K562 (cell line): ENCODE data around the gene C2CD4C. TPM values are rescaled to one million over a fixed set of nuclear protein-coding genes. Genes with fewer than 3 reads are reported as not detected.

Experiments
- ATAC-seq: fragments of 200-7000 bp; cut with Tn5 transposase; 3 replicates; pipeline ENCODE4 v1.9.1; 2020; ENCODE audit warnings: moderate library complexity
- BruUV-seq: library from RNA; stranded (reverse); fragments of 400-500 nt; replicated peaks from 2 replicates; lab custom pipeline; 2021; lab: Mats Ljungman, UMichigan
- CTCF ChIA-PET: fragments of 300-600 bp; formaldehyde crosslinking; extraction: SDS; loops from one replicate; lab custom pipeline; 2021; ENCODE audit warnings: low intra/inter-chr PET ratio; lab: Yijun Ruan, JAX
- POLR2A ChIA-PET: fragments of 300-600, 350-650 bp; sonication (Branson Sonifier 250); formaldehyde crosslinking; extraction: SDS; loops from one replicate; lab custom pipeline; 2021; ENCODE audit warnings: antibody characterized with exemption, inconsistent platforms; lab: Yijun Ruan, JAX
- DNase-seq, 4 experiments: peaks; one replicate each; pipeline versions ENCODE4 v3.0.0 to v3.0.0-alpha.2; 2011 to 2018; ENCODE audit warnings: low spot score in 3 of 4, mixed read lengths in 3 of 4; ENCODE audit errors: extremely low read depth in 1 of 4
- FAIRE-seq: peaks from 2 replicates; lab custom pipeline; 2011; peaks lifted over from hg19 to GRCh38; lab: Jason Lieb, UNC
- H2AFZ ChIP-seq: 2 replicates; pipeline ENCODE4 v1.6.0; 2011; ENCODE audit warnings: low read depth, low read length, control low read depth, inconsistent platforms
- H3K27ac ChIP-seq: fragments of 200-600 bp; 3 replicates; pipeline ENCODE4 v1.8.0; 2011; ENCODE audit warnings: low read depth, mild to moderate bottlenecking, control low read depth, inconsistent platforms, low read length, moderate library complexity, mixed read lengths; ENCODE audit errors: extremely low read depth
- H3K27me3 ChIP-seq, 2 experiments: fragments of 300-600 bp in 1 of 2; 2 replicates in 1 of 2; 3 replicates in 1 of 2; pipeline versions ENCODE4 v1.6.0 to v1.8.0; 2011; ENCODE audit warnings: inconsistent platforms in 2 of 2, low read length in 2 of 2, mild to moderate bottlenecking in 1 of 2, mixed read lengths in 1 of 2, moderate library complexity in 1 of 2; ENCODE audit not compliant: control insufficient read depth in 2 of 2, insufficient read depth in 2 of 2
- H3K36me3 ChIP-seq: fragments of 300-600 bp; 3 replicates; pipeline ENCODE4 v1.8.0; 2011; ENCODE audit warnings: mild to moderate bottlenecking, low read length, inconsistent platforms; ENCODE audit not compliant: control insufficient read depth, insufficient read depth
- H3K4me1 ChIP-seq, 2 experiments: fragments of 200-600 bp in 1 of 2; replicated peaks in 1 of 2; 2 replicates in 1 of 2; 3 replicates in 1 of 2; pipeline versions ENCODE4 v1.5.1 to v1.8.0; 2011; ENCODE audit warnings: inconsistent platforms in 2 of 2, low read length in 2 of 2, mild to moderate bottlenecking in 1 of 2, mixed read lengths in 1 of 2, moderate library complexity in 1 of 2; ENCODE audit not compliant: control insufficient read depth in 2 of 2, insufficient read depth in 2 of 2
- H3K4me2 ChIP-seq: 2 replicates; pipeline ENCODE4 v1.6.1; 2011; ENCODE audit warnings: low read length, control low read depth, inconsistent platforms, mixed read lengths; ENCODE audit not compliant: insufficient read depth
- H3K4me3 ChIP-seq: fragments of 200-600 bp; sonication (generic), shearing (Covaris generic); 2 replicates; pipeline ENCODE4 v1.5.1; 2016; ENCODE audit warnings: control low read depth, inconsistent platforms
- H3K79me2 ChIP-seq: fragments of 200-600 bp; 3 replicates; pipeline ENCODE4 v1.8.0; 2011; ENCODE audit warnings: low read length, inconsistent platforms; ENCODE audit not compliant: control insufficient read depth, insufficient read depth
- H3K9ac ChIP-seq, 2 experiments: 2 replicates each; pipeline versions ENCODE4 v1.6.0 to v1.6.1; 2011; ENCODE audit warnings: low read depth in 2 of 2, low read length in 2 of 2, control low read depth in 1 of 2, inconsistent platforms in 1 of 2, mild to moderate bottlenecking in 1 of 2, mixed read lengths in 1 of 2; ENCODE audit not compliant: insufficient read depth in 1 of 2
- H3K9me1 ChIP-seq: one replicate; pipeline ENCODE4 v1.6.0; 2011; ENCODE audit warnings: inconsistent platforms, mild to moderate bottlenecking, low read length, moderate library complexity; ENCODE audit not compliant: control insufficient read depth, insufficient read depth
- H3K9me3 ChIP-seq: replicated peaks from 2 replicates; pipeline ENCODE4 v1.5.1; 2011; ENCODE audit warnings: low read depth, low read length, inconsistent platforms; ENCODE audit not compliant: control insufficient read depth, insufficient read depth
- H4K20me1 ChIP-seq: replicated peaks from 2 replicates; pipeline ENCODE4 v1.6.1; 2011; ENCODE audit warnings: low read length, inconsistent platforms, mixed read lengths; ENCODE audit not compliant: control insufficient read depth, insufficient read depth
- EZH2 ChIP-seq: IDR thresholded peaks from 2 replicates; pipeline ENCODE4 v1.6.1; 2012; ENCODE audit warnings: low read depth, mild to moderate bottlenecking, inconsistent platforms, low read length, borderline replicate concordance
- GATA2 ChIP-seq: sonication (generic); formaldehyde crosslinking; IDR thresholded peaks from 2 replicates; pipeline ENCODE4 v1.4.0; 2020; ENCODE audit warnings: mild to moderate bottlenecking, missing genetic modification reagents
- MCM7 ChIP-seq, 2 experiments: fragments of 450-650 bp; IDR thresholded peaks; 2 replicates each; pipeline ENCODE4 v1.6.1; 2016 to 2018
- YY1 ChIP-seq, 3 experiments: IDR thresholded peaks; 2 replicates each; pipeline ENCODE4 v1.6.1; 2011; ENCODE audit warnings: low read length in 2 of 3, mild to moderate bottlenecking in 2 of 3, moderate library complexity in 2 of 3, borderline replicate concordance in 1 of 3, control low read depth in 1 of 3, low read depth in 1 of 3; ENCODE audit not compliant: insufficient read depth in 3 of 3, insufficient replicate concordance in 2 of 3, control insufficient read depth in 1 of 3, insufficient read length in 1 of 3; ENCODE audit errors: extremely low read depth in 1 of 3
- WGBS: fragments of 100-300 bp; shearing (Covaris generic); methylation state at CpG from one replicate; pipeline ENCODE4 v1.1.6; 2016; ENCODE audit warnings: low coverage, mixed read lengths; ENCODE audit not compliant: insufficient coverage; ENCODE audit errors: missing lambda C conversion rate; 5-methylcytosine and 5-hydroxymethylcytosine counted together
- in situ Hi-C: fragments of 300-500 bp; cut with MboI; formaldehyde crosslinking; loops from 4 replicates; pipeline ENCODE4 v1.15.0; 2018; ENCODE audit warnings: inconsistent platforms, mixed read lengths
- intact Hi-C: fragments of 100-400 bp; cut with micrococcal nuclease; formaldehyde crosslinking; loops from 2 replicates; pipeline ENCODE4 v1.14.2; 2022
- polyA plus RNA-seq, 8 experiments: library from polyadenylated mRNA; depleted of rRNA in 4 of 8; stranded (reverse) in 5 of 8; unstranded in 3 of 8; fragments of >200 nt; fragmentation: Nextera tagmentation in 2 of 8; fragmentation: Illumina TruSeq in 1 of 8; extraction: Ambion mirVana in 2 of 8; extraction: Trizol in 1 of 8; gene quantifications; 2 replicates each; pipeline versions ENCODE4 v1.2.1 to v1.2.3, GENCODE V29; 2011 to 2014; ENCODE audit warnings: inconsistent platforms in 1 of 8, missing spikeins in 1 of 8
- total RNA-seq, 7 experiments: library from RNA; depleted of rRNA in 6 of 7; stranded (reverse); fragments of >200 nt in 6 of 7; fragmentation: Illumina TruSeq in 2 of 7; extraction: Trizol in 2 of 7; gene quantifications; 2 replicates each; pipeline versions ENCODE4 v1.2.1 to v1.2.3, GENCODE V29; 2011 to 2021; ENCODE audit warnings: low replicate concordance in 1 of 7

C2CD4C gene
- total and polyA plus RNA-seq, 9 of the 15 experiments (the other 6 are each of a cell fraction or from before 2014, with no cell fraction given): 0.01 to 0.07 TPM; not detected in 7

DNA sequence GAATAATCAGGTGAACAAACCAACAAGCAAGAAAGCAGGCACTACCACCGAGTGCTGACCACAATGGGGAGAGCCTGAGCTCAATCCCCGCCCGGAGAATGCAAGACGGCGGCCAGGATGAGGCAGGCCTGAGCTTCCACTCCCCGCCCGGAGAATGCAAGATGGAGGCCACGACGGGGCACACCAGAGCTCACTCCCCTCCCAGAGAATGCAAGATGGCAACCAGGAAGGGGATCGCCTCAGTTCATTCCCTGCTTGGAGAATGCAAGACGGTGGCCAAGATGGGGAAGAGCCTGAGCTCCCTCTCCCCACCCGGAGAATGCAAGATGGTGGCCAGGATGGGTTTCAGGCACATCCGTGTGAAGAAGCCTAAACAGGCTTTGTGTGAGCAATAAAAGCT lies 39.7 kb downstream of the C2CD4C start:
- FAIRE-seq (no peak), ATAC-seq (no peak), DNase-seq (no peak)
- H3K36me3 ChIP-seq: no peaks in the 10 kb centered on the region
- no peaks in the 10 kb centered on the region; the same call in 1 of the 2 replicates for H4K20me1 ChIP-seq
- H3K79me2 ChIP-seq: no peaks in the 10 kb centered on the region
- CTCF ChIA-PET: no interaction called here
- intact Hi-C loops (no loop called here), in situ Hi-C loops (no loop called here)
- POLR2A ChIA-PET: interaction anchor here (0.6 to 1.1 kb wide), 3 partner anchors 11 to 109 kb away, joined by 3 to 4 read pairs (median 3); partner anchors contain the start of gene MIER2
- peaks cover 73 to 99% of the 10 kb centered on the region in 2 experiments for H3K27me3 ChIP-seq
- no peak overlapping the region for H3K9ac ChIP-seq
- H3K9me3 ChIP-seq: no peaks in the 10 kb centered on the region
- no TSS peak for BruUV-seq
- no peak overlapping the region for H2AFZ ChIP-seq
- H3K4me1 ChIP-seq: peaks cover 0 to 20% of the 10 kb centered on the region in 2 experiments; a peak in 3 of 5 replicates
- H3K4me3 ChIP-seq: no peak overlapping the region
- H3K27ac ChIP-seq: no peak overlapping the region
- TF ChIP-seq MCM7 (IDR thresholded peaks at IDR 0.05): no peak
- TF ChIP-seq YY1 (IDR thresholded peaks at IDR 0.05; ENCODE audit: borderline replicate concordance in 1 of 3, control insufficient read depth in 1 of 3, extremely low read depth in 1 of 3, insufficient read depth in 3 of 3, insufficient read length in 1 of 3, insufficient replicate concordance in 2 of 3, low read depth in 1 of 3, low read length in 2 of 3): peak in 2 of 3 experiments; percentile 24 to 32
- WGBS: 5% methylated on average over 12 of the region's 13 CpGs
- no peaks in the 10 kb centered on the region for H3K9me1 ChIP-seq
- H3K4me2 ChIP-seq: no peak overlapping the region

DNA sequence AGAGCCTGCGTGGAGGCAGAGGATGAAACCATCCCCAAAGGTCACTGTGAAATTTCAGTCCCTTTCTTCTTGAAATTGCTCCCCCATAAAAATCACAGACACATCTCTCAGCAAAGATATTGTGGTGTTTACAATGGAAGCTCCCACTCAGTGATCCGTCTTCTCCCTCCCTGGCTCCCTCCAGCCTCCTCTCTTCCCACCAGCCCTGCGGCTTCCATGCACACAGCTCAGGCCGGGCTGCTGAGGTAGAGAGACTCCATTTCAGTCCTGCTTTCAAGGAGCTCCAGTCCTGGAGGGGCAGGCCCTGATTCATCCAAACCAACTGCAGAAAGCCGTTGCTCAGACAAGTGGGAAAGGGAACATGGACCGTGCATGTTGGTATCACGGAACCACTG lies 40.3 kb downstream of the C2CD4C start:
- in situ Hi-C loops: no loop called here
- ChIA-PET CTCF (no interaction called here), POLR2A (interaction anchor here (0.6 to 1.1 kb wide), 2 partner anchors 24 to 110 kb away, joined by 3 to 4 read pairs; partner anchors contain the start of gene MIER2)
- Histone ChIP-seq H3K27me3 (peaks cover 67 to 93% of the 10 kb centered on the region in 2 experiments), H3K9me3 (no peaks in the 10 kb centered on the region), H3K79me2 (no peaks in the 10 kb centered on the region), H3K4me3 (no peak overlapping the region), H3K4me1 (peaks cover 0 to 14% of the 10 kb centered on the region in 2 experiments; a peak in 3 of 5 replicates), H3K9me1 (no peaks in the 10 kb centered on the region), H2AFZ (no peak overlapping the region), H3K27ac (no peak overlapping the region), H3K36me3 (no peaks in the 10 kb centered on the region), H4K20me1 (no peaks in the 10 kb centered on the region), H3K4me2 (no peak overlapping the region), H3K9ac (0 out of 4 replicates have a peak overlapping the region, but pooled peaks of 1 of the 2 experiments have one; percentile 19)
- DNase-seq (no peak), FAIRE-seq (no peak), ATAC-seq (no peak)
- 0 out of 2 replicates have a peak, but pooled peaks have one; percentile 25 for TF ChIP-seq EZH2
- TF ChIP-seq GATA2 (CRISPR knock-in tag): no peak
- no TSS peak for BruUV-seq
- intact Hi-C loops: no loop called here
- WGBS: 0% methylated on average over 6 of the region's 7 CpGs
